Fibroblast of lung (primary cell): ENCODE results near the gene NAV1.

Experiments used
- EZH2 ChIP-seq: IDR thresholded peaks from 2 replicates; pipeline ENCODE4 v1.5.1; 2012; ENCODE audit warnings: low read length, control low read depth, mild to moderate bottlenecking; ENCODE audit errors: missing control alignments
- TF ChIP-seq, protein P1 (sequence below), 2 donors: IDR thresholded peaks in 1 of 2; conservative IDR thresholded peaks in 1 of 2; 1 replicate in 1 of 2; 2 replicates in 1 of 2; pipeline ENCODE4 v1.5.1; 2011 to 2012; ENCODE audit warnings: low read length in 2 of 2, control low read depth in 1 of 2, inconsistent platforms in 1 of 2, low read depth in 1 of 2, mild to moderate bottlenecking in 1 of 2

DNA sequence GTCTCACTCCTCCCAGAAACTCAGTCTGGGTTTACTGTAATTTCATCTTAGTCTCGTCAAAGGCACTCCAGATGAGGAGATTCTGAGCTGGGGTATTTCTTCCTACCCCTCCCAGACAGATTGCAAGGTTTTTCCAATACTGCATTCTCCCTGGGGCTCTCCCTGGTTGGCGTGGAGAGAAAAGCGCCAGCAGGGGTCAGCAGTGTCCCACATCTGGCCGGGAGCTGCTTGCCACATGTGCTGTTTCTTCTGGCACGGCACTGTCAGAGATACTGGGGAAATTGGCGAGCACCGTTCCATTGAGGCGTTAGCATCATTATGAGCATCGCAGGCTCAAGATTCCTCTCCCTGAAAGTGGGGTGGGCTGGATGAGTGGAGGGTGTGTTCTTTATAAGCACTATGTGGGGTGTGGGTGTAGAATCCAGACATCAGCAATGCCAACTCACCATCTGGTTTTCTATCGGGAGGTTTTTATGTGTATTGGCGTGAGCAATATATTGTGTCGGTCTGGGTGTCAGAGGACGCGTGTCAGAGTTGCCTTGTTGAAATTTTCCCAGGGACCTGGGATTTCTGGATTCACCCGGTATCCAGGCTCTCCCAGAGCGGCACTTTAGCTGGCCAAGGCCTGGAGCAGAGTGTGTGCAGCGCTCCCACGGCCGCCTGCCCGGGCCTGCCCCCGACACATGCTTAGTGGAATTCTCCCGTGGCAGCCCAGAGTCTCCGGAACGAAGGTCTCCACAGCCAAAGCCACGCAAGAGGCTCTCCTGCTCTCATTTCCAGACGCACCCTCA is 8.0 kb upstream of the NAV1 start:
- TF ChIP-seq, protein P1, sequence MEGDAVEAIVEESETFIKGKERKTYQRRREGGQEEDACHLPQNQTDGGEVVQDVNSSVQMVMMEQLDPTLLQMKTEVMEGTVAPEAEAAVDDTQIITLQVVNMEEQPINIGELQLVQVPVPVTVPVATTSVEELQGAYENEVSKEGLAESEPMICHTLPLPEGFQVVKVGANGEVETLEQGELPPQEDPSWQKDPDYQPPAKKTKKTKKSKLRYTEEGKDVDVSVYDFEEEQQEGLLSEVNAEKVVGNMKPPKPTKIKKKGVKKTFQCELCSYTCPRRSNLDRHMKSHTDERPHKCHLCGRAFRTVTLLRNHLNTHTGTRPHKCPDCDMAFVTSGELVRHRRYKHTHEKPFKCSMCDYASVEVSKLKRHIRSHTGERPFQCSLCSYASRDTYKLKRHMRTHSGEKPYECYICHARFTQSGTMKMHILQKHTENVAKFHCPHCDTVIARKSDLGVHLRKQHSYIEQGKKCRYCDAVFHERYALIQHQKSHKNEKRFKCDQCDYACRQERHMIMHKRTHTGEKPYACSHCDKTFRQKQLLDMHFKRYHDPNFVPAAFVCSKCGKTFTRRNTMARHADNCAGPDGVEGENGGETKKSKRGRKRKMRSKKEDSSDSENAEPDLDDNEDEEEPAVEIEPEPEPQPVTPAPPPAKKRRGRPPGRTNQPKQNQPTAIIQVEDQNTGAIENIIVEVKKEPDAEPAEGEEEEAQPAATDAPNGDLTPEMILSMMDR (conservative IDR thresholded peaks at IDR 0.05 in 1 of 2, IDR thresholded peaks at IDR 0.05 in 1 of 2; ENCODE audit: low read depth in 1 of 2, low read length in 2 of 2) = peak; percentile 80 to 95
- no peak for TF ChIP-seq EZH2
